ENCODE measurements around the gene RHOG. TPM values are rescaled to one million over a fixed set of nuclear protein-coding genes. Genes with fewer than 3 reads are reported as not detected.

RHOG gene
- total RNA-seq, 4 donors from 2014 or later = 10.5 to 46.9 (median 38.1) TPM

- intact Hi-C loops (cut with DNase I; ENCODE audit: low total_unique reads) = no loop called here
- H3K27me3 ChIP-seq = no peaks in the 10 kb centered on the region
- H3K4me1 ChIP-seq = no peaks in the 10 kb centered on the region
- no peaks in the 10 kb centered on the region for H3K9me3 ChIP-seq
- H3K36me3 ChIP-seq = no peaks in the 10 kb centered on the region
- H3K27ac ChIP-seq = no peak overlapping the region
- no peak for DNase-seq
- TF ChIP-seq POLR2A (IDR thresholded peaks at IDR 0.05) (no peak), CTCF (IDR thresholded peaks at IDR 0.05) (no peak)
- no peak overlapping the region for H3K4me3 ChIP-seq
Measured at GRCh38 chr11:3786781-3787428, 53.9 kb downstream of the RHOG start.

GRCh38 chr11:3783611-3784010 lies 57.1 kb downstream of the RHOG start:
- Histone ChIP-seq H3K36me3 (no peaks in the 10 kb centered on the region), H3K4me1 (no peaks in the 10 kb centered on the region), H3K9me3 (no peaks in the 10 kb centered on the region), H3K27ac (no peak overlapping the region), H3K4me3 (no peak overlapping the region), H3K27me3 (no peaks in the 10 kb centered on the region)
- intact Hi-C loops (cut with DNase I; ENCODE audit: low total_unique reads) = no loop called here
- no peak for TF ChIP-seq POLR2A (IDR thresholded peaks at IDR 0.05)
- no peak for TF ChIP-seq CTCF (IDR thresholded peaks at IDR 0.05)
- no peak for DNase-seq

- no peak for DNase-seq
- Histone ChIP-seq H3K9me3 (no peaks in the 10 kb centered on the region), H3K36me3 (no peaks in the 10 kb centered on the region), H3K27me3 (no peaks in the 10 kb centered on the region), H3K27ac (no peak overlapping the region), H3K4me1 (no peaks in the 10 kb centered on the region), H3K4me3 (no peak overlapping the region)
- TF ChIP-seq POLR2A (IDR thresholded peaks at IDR 0.05) (no peak), CTCF (IDR thresholded peaks at IDR 0.05) (no peak)
- intact Hi-C loops (cut with DNase I; ENCODE audit: low total_unique reads) = no loop called here
Measured at GRCh38 chr11:3782963-3783362, 57.8 kb downstream of the RHOG start.

GRCh38 chr11:3781423-3781822 lies 59.3 kb downstream of the RHOG start:
- intact Hi-C loops (cut with DNase I; ENCODE audit: low total_unique reads) = no loop called here
- H3K4me1 ChIP-seq = no peaks in the 10 kb centered on the region

More at GRCh38 chr11:3781423-3781822, 59.3 kb downstream of the RHOG start:
- Histone ChIP-seq H3K27me3 (no peaks in the 10 kb centered on the region), H3K9me3 (no peaks in the 10 kb centered on the region), H3K27ac (no peak overlapping the region), H3K36me3 (no peaks in the 10 kb centered on the region), H3K4me3 (no peak overlapping the region)
- TF ChIP-seq POLR2A (IDR thresholded peaks at IDR 0.05) (no peak), CTCF (IDR thresholded peaks at IDR 0.05) (no peak)
- no peak for DNase-seq

Small RNA genes lying within 50 kb of the gene (small RNA-seq; reads per million reads assigned to genes)
- gene RNU7-50P = not detected

Other genes starting within 250 kb of the RHOG start
- 1 to 10 TPM in 2 of 4 donors, under 1 TPM in 1, not detected in 1; 0.69 to 2.4 (median 1.7) TPM for gene ART5, start 199.0 kb downstream of the RHOG start, total RNA-seq
- not detected for gene ART1, start 195.8 kb downstream of the RHOG start, total RNA-seq
- gene CHRNA10, start 169.6 kb downstream of the RHOG start, total RNA-seq = 1 to 10 TPM in 1 of 4 donors, under 1 TPM in 1, not detected in 2; 0.76 to 2.2 TPM
- gene NUP98, start 43.4 kb downstream of the RHOG start, total RNA-seq = 100 to 1,000 TPM in 3 of 4 donors, 10 to 100 TPM in 1; 55.1 to 189 (median 123) TPM
- 10 to 100 TPM in 3 of 4 donors, not detected in 1; 12.2 to 16.5 (median 13.8) TPM for gene PGAP2, start 32.4 kb downstream of the RHOG start, total RNA-seq
- gene STIM1, start 14.7 kb upstream of the RHOG start, total RNA-seq = 100 to 1,000 TPM in 1 of 4 donors, 10 to 100 TPM in 3; 37.6 to 114 (median 56.3) TPM